Body of pancreas (tissue), 4 donors: ENCODE measurements around the gene LOXL4. TPM values are rescaled to one million over a fixed set of nuclear protein-coding genes. Genes with fewer than 3 reads are reported as not detected.
A peak's percentile ranks its signal among the peaks of the same experiment; 100 is the strongest.

ENCODE experiments used
- ATAC-seq: fragments of 150-250 bp; one replicate; pipeline ENCODE4 v1.9.1; 2016
- DNase-seq, 4 donors: peaks; one replicate each; pipeline ENCODE4 v3.0.0-alpha.2; 2019
- H3K27ac ChIP-seq, 4 donors: fragments of 200-600 bp; sonication (generic); 1 replicate in 3 of 4; 2 replicates in 1 of 4; pipeline versions ENCODE4 v1.5.1 to v1.6.1; 2016 to 2019; ENCODE audit warnings: mild to moderate bottlenecking in 1 of 4, mixed read lengths in 1 of 4, moderate library complexity in 1 of 4
- H3K27me3 ChIP-seq, 2 donors: fragments of 200-600 bp; sonication (generic); one replicate each; pipeline ENCODE4 v1.6.0; 2016; ENCODE audit warnings: mild to moderate bottlenecking in 1 of 2
- H3K36me3 ChIP-seq, 2 donors: fragments of 200-600 bp; sonication (generic); replicated peaks in 1 of 2; 2 replicates each; pipeline ENCODE4 v1.5.1; 2016; ENCODE audit warnings: low read depth in 2 of 2; ENCODE audit not compliant: insufficient read depth in 1 of 2
- H3K4me1 ChIP-seq: fragments of 200-600 bp; sonication (generic); one replicate; pipeline ENCODE4 v1.6.0; 2016
- H3K4me3 ChIP-seq, 2 donors: fragments of 200-600 bp; sonication (generic); 1 replicate in 1 of 2; 2 replicates in 1 of 2; pipeline ENCODE4 v1.5.1; 2016 to 2019
- H3K9me3 ChIP-seq, 3 donors: fragments of 200-600 bp; sonication (generic); 1 replicate in 2 of 3; 2 replicates in 1 of 3; pipeline ENCODE4 v1.5.1; 2016
- CTCF ChIP-seq, 7 experiments: fragments of 450-650 bp in 4 of 7; fragments of 200-600 bp in 3 of 7; sonication (generic) in 3 of 7; IDR thresholded peaks; one replicate each; pipeline ENCODE4 v1.5.1; 2016 to 2019; ENCODE audit warnings: antibody characterized with exemption in 7 of 7
- POLR2A ChIP-seq, 3 donors: fragments of 450-650 bp; IDR thresholded peaks; one replicate each; pipeline ENCODE4 v1.6.1; 2016; ENCODE audit warnings: antibody characterized with exemption in 3 of 3, mild to moderate bottlenecking in 2 of 3
- WGBS, 2 donors: methylation state at CpG; one replicate each; pipeline ENCODE4 v1.1.5; 2017; 5-methylcytosine and 5-hydroxymethylcytosine counted together
- intact Hi-C: fragments of 100-400 bp; cut with DNase I; formaldehyde crosslinking; loops from one replicate; pipeline ENCODE4 v1.15.1; 2023
- total RNA-seq, 2 donors: library from RNA; depleted of rRNA; stranded (reverse); fragments of >200 nt; gene quantifications; one replicate each; pipeline ENCODE4 v1.1.0, GENCODE V29; 2016

The LOXL4 gene
- total RNA-seq, 2 donors from 2014 or later = 8.9 to 10.6 TPM

GRCh38 chr10:98309366-98310355 is 41.7 kb upstream of the LOXL4 start:
- H3K4me1 ChIP-seq = no peaks in the 10 kb centered on the region
- H3K4me3 ChIP-seq = no peak overlapping the region
- no peaks in the 10 kb centered on the region for H3K9me3 ChIP-seq
- peak; percentile 62 to 70 (median 70) for DNase-seq
- peak; percentile 40 to 81 (median 74) for TF ChIP-seq CTCF (IDR thresholded peaks at IDR 0.05)
- TF ChIP-seq POLR2A (IDR thresholded peaks at IDR 0.05) = no peak
- ATAC-seq = peak; percentile 92
- no peaks in the 10 kb centered on the region for H3K36me3 ChIP-seq
- H3K27ac ChIP-seq = no peak overlapping the region
- intact Hi-C loops = no loop called here
- 14 to 17% methylated on average over 21 of the region's 21 CpGs for WGBS, 2 donors
- H3K27me3 ChIP-seq = no peaks in the 10 kb centered on the region

DNA sequence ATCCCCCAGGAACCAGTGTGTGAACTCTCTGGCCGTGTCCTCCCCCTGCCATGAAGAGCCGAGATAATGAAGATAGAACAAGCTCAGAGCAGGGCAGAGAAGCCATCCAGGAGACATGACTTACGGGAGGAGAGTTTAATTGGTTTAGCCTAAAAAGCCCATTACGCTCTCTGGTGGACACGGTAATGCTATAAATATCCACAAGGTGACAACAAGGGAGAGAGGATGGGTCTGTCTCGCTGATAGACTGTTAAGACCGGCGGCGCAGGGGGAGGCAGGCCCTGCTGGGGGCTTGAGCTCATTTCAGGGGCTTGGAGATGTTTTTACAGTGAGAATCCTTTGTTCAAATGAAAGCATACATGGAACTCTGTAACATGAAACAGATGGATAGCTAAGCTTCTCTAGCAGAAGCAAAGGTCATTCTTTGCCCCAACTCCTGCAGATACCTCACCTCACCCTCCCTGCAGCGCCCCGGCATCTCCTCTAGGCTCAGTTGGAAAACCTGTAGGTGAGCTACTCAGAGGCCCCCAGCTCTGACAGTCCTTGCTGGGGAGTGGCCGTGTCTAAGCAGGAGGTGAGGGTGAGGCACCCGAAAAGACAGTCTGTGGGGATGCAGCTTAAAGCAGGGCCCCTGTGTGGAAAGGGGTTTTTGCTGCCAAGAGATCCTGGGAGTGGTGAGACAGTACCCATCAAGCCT is 40.8 kb upstream of the LOXL4 start:
- no peak for ATAC-seq
- DNase-seq = no peak
- 50 to 55% methylated on average over 13 of the region's 13 CpGs for WGBS, 2 donors
- H3K4me3 ChIP-seq = no peak overlapping the region
- H3K9me3 ChIP-seq = no peaks in the 10 kb centered on the region
- TF ChIP-seq CTCF (IDR thresholded peaks at IDR 0.05) = no peak
- no peak for TF ChIP-seq POLR2A (IDR thresholded peaks at IDR 0.05)
- intact Hi-C loops = no loop called here
- no peaks in the 10 kb centered on the region for H3K27me3 ChIP-seq
- no peaks in the 10 kb centered on the region for H3K4me1 ChIP-seq
- H3K36me3 ChIP-seq = no peaks in the 10 kb centered on the region
- no peak overlapping the region for H3K27ac ChIP-seq

- no peaks in the 10 kb centered on the region for H3K27me3 ChIP-seq
- TF ChIP-seq POLR2A (IDR thresholded peaks at IDR 0.05) (no peak), CTCF (IDR thresholded peaks at IDR 0.05) (no peak)
- no peaks in the 10 kb centered on the region for H3K9me3 ChIP-seq
- intact Hi-C loops = no loop called here
- DNase-seq (no peak), ATAC-seq (no peak)
- 55 to 67% methylated on average over 11 of the region's 11 CpGs for WGBS, 2 donors
- no peaks in the 10 kb centered on the region for H3K4me1 ChIP-seq
- H3K27ac ChIP-seq = no peak overlapping the region
- H3K36me3 ChIP-seq = no peaks in the 10 kb centered on the region
- no peak overlapping the region for H3K4me3 ChIP-seq
These were observed 40.0 kb upstream of the LOXL4 start for GRCh38 chr10:98307916-98308541.

DNA sequence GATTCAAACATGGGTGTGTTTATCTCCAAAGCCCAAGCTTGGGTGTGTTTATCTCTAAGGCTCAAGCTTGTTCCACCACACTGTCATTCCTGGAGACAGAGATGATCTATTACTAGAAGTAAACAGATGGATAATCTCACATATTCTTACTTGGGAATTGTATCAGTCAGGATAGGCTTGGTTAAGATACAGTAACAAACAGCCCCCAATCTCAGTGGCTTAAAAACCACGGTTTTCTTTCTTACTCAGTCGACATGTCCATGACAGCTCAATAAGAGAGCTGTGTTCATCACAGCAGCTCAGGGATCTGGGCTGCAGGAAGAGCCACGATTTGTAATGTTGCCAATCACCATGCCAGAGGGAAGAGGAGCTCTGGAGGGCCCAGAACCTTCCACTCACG is 38.5 kb upstream of the LOXL4 start:
- no peak for ATAC-seq

More for the DNA sequence above, 38.5 kb upstream of the LOXL4 start:
- no peak for DNase-seq
- H3K9me3 ChIP-seq = no peaks in the 10 kb centered on the region
- TF ChIP-seq POLR2A (IDR thresholded peaks at IDR 0.05) (no peak), CTCF (IDR thresholded peaks at IDR 0.05) (no peak)
- H3K4me1 ChIP-seq = no peaks in the 10 kb centered on the region
- no peak overlapping the region for H3K4me3 ChIP-seq
- no peaks in the 10 kb centered on the region for H3K27me3 ChIP-seq
- no peak overlapping the region for H3K27ac ChIP-seq
- intact Hi-C loops = no loop called here
- no peaks in the 10 kb centered on the region for H3K36me3 ChIP-seq
- 51 to 54% methylated on average over 4 of the region's 4 CpGs for WGBS, 2 donors
